ENCODE measurements around the gene CCDC186.

GRCh38 chr10:114221235-114221634 lies 47.2 kb upstream of the CCDC186 start:
- no peak for TF ChIP-seq EZH2 (IDR thresholded peaks at IDR 0.05; ENCODE audit: insufficient read depth, low read length)
- no peak for TF ChIP-seq CTCF (IDR thresholded peaks at IDR 0.05; ENCODE audit: insufficient read depth, low read depth, low read length)
